SU-DHL-6 (cell line): Measurements from ENCODE around the gene PPP1R3E.

Experiments used
- EZH2phosphoT487 ChIP-seq: fragments of 200-600 bp; sonication (generic), shearing (Covaris generic); conservative IDR thresholded peaks from 2 replicates; pipeline ENCODE4 v1.6.1; 2018; ENCODE audit warnings: mild to moderate bottlenecking, antibody characterized with exemption, low read length, moderate library complexity, mixed read lengths
- TF ChIP-seq, protein P1 (sequence below): fragments of 200-600 bp; sonication (generic); IDR thresholded peaks from one replicate; pipeline ENCODE4 v1.5.1; 2017; ENCODE audit warnings: antibody characterized with exemption, mild to moderate bottlenecking, low read length, moderate library complexity; ENCODE audit not compliant: insufficient read depth, poor library complexity, severe bottlenecking

- TF ChIP-seq, protein P1, sequence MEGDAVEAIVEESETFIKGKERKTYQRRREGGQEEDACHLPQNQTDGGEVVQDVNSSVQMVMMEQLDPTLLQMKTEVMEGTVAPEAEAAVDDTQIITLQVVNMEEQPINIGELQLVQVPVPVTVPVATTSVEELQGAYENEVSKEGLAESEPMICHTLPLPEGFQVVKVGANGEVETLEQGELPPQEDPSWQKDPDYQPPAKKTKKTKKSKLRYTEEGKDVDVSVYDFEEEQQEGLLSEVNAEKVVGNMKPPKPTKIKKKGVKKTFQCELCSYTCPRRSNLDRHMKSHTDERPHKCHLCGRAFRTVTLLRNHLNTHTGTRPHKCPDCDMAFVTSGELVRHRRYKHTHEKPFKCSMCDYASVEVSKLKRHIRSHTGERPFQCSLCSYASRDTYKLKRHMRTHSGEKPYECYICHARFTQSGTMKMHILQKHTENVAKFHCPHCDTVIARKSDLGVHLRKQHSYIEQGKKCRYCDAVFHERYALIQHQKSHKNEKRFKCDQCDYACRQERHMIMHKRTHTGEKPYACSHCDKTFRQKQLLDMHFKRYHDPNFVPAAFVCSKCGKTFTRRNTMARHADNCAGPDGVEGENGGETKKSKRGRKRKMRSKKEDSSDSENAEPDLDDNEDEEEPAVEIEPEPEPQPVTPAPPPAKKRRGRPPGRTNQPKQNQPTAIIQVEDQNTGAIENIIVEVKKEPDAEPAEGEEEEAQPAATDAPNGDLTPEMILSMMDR = no peak
- TF ChIP-seq EZH2phosphoT487 = no peak
Measured at GRCh38 chr14:23349156-23349845, 46.6 kb upstream of the PPP1R3E start.
